Ovary (tissue), 9 donors: ENCODE measurements around the gene ACP5. TPM values are rescaled to one million over a fixed set of nuclear protein-coding genes. Genes with fewer than 3 reads are reported as not detected.

Experiments used
- DNase-seq, 5 donors: peaks; one replicate each; pipeline ENCODE4 v3.0.0-alpha.2; 2019 to 2020
- H3K27ac ChIP-seq, 2 donors: fragments of 200-600 bp; one replicate each; pipeline versions ENCODE4 v1.5.1 to v1.8.0; 2019 to 2022
- H3K27me3 ChIP-seq: fragments of 200-600 bp; one replicate; pipeline ENCODE4 v1.8.0; 2022
- H3K36me3 ChIP-seq: fragments of 200-600 bp; sonication (generic); one replicate; pipeline ENCODE4 v1.5.1; 2019
- H3K4me1 ChIP-seq: one replicate; pipeline ENCODE4 v1.8.1; 2013; ENCODE audit warnings: mild to moderate bottlenecking, moderate library complexity; ENCODE audit not compliant: insufficient read depth
- H3K4me3 ChIP-seq: fragments of 200-600 bp; sonication (generic); one replicate; pipeline ENCODE4 v1.5.1; 2017
- H3K9me3 ChIP-seq, 2 donors: fragments of 200-600 bp in 1 of 2; sonication (generic) in 1 of 2; one replicate each; pipeline versions ENCODE4 v1.5.1 to v1.8.1; 2013 to 2019; ENCODE audit warnings: mild to moderate bottlenecking in 1 of 2, moderate library complexity in 1 of 2
- CTCF ChIP-seq, 3 donors: fragments of 450-650 bp in 2 of 3; fragments of 200-600 bp in 1 of 3; IDR thresholded peaks; one replicate each; pipeline versions ENCODE4 v1.5.1 to v1.8.0; 2016 to 2022; ENCODE audit warnings: antibody characterized with exemption in 3 of 3, mild to moderate bottlenecking in 1 of 3
- EP300 ChIP-seq: sonication (generic); formaldehyde crosslinking; IDR thresholded peaks from one replicate; pipeline ENCODE4 v1.6.1; 2017; ENCODE audit warnings: antibody characterized with exemption
- POLR2A ChIP-seq: fragments of 450-650 bp; IDR thresholded peaks from one replicate; pipeline ENCODE4 v1.6.1; 2017; ENCODE audit warnings: antibody characterized with exemption, mild to moderate bottlenecking, moderate library complexity
- WGBS, 3 donors: extraction: QIAGEN DNeasy Blood & Tissue Kit in 1 of 3; methylation state at CpG; one replicate each; pipeline versions ENCODE4 v1.1.5 to v1.1.7; 2013 to 2017; 5-methylcytosine and 5-hydroxymethylcytosine counted together
- intact Hi-C, 4 donors: fragments of 100-400 bp; cut with DNase I; formaldehyde crosslinking; loops; one replicate each; pipeline versions ENCODE4 v1.11.0 to v1.15.1; 2022 to 2023
- polyA plus RNA-seq, 2 donors: library from polyadenylated mRNA; stranded (reverse); fragments of 200-250 nt in 1 of 2; fragments of 350-450 nt in 1 of 2; fragmentation: Illumina TruSeq in 1 of 2; extraction: RNeasy Lipid Tissue Mini Kit (QIAGEN cat#74804) in 1 of 2; gene quantifications; one replicate each; pipeline ENCODE4 v1.2.3, GENCODE V29; 2013 to 2014
- total RNA-seq, 7 donors: library from RNA; depleted of rRNA in 2 of 7; stranded (reverse); fragments of >200 nt in 2 of 7; fragmentation: NEBNext Ultra II Directional in 3 of 7; extraction: Animal tissue kit (Norgen Biotek cat#: 25700) in 3 of 7; gene quantifications; one replicate each; pipeline versions ENCODE4 v1.1.0 to v1.2.4, GENCODE V29; 2016 to 2023
- donor health status: DM: no; HTN: no; CAD: no; lungs with moderate emphysema.
- donor health status: DM: no; HTN: no; CAD: no.
- donor health status: Bipolar disorder and iron deficiency.
- donor health status: DM: yes; HTN: yes; CAD: no.
- donor health status: DM: no; HTN: no; CAD: no.
- donor health status: DM: yes; HTN: yes; CAD: no.

Gene ACP5
- total and polyA plus RNA-seq, 9 donors, result 7.9 to 66.9 (median 17.9) TPM

- intact Hi-C loops, result no loop called here
- Histone ChIP-seq H3K4me3 (no peak overlapping the region), H3K27me3 (no peaks in the 10 kb centered on the region), H3K4me1 (peaks cover 1% of the 10 kb centered on the region), H3K9me3 (no peaks in the 10 kb centered on the region), H3K36me3 (no peaks in the 10 kb centered on the region), H3K27ac (no peak overlapping the region)
- TF ChIP-seq EP300 (no peak), CTCF (IDR thresholded peaks at IDR 0.05) (no peak), POLR2A (no peak)
- WGBS, 3 donors, result 69 to 90% (median 85%) methylated on average over 4 of the region's 4 CpGs
- no peak for DNase-seq
Observed at GRCh38 chr19:11620553-11620952, 43.1 kb upstream of the ACP5 start.

- TF ChIP-seq EP300 (no peak), POLR2A (no peak), CTCF (IDR thresholded peaks at IDR 0.05) (no peak)
- no peaks in the 10 kb centered on the region for H3K27me3 ChIP-seq
- no peaks in the 10 kb centered on the region for H3K4me1 ChIP-seq
- WGBS, 3 donors, result 98 to 99% (median 98%) methylated on average over 19 of the region's 19 CpGs
- intact Hi-C loops, result no loop called here
- no peaks in the 10 kb centered on the region for H3K9me3 ChIP-seq
- H3K36me3 ChIP-seq, result no peaks in the 10 kb centered on the region
- no peak overlapping the region for H3K27ac ChIP-seq
- DNase-seq, result no peak
- H3K4me3 ChIP-seq, result no peak overlapping the region
Observed at GRCh38 chr19:11617180-11618062, 40.0 kb upstream of the ACP5 start.

GRCh38 chr19:11612816-11613511 lies 35.5 kb upstream of the ACP5 start:
- no peak for TF ChIP-seq POLR2A
- TF ChIP-seq EP300, result no peak
- TF ChIP-seq CTCF (IDR thresholded peaks at IDR 0.05), result no peak
- WGBS, 3 donors, result 96 to 99% (median 97%) methylated on average over 5 of the region's 5 CpGs
- Histone ChIP-seq H3K36me3 (no peaks in the 10 kb centered on the region), H3K9me3 (no peaks in the 10 kb centered on the region), H3K4me1 (no peaks in the 10 kb centered on the region), H3K4me3 (no peak overlapping the region), H3K27ac (no peak overlapping the region), H3K27me3 (no peaks in the 10 kb centered on the region)
- no peak for DNase-seq
- intact Hi-C loops, result no loop called here

- intact Hi-C loops, result no loop called here
- Histone ChIP-seq H3K9me3 (no peaks in the 10 kb centered on the region), H3K27ac (no peak overlapping the region), H3K27me3 (no peaks in the 10 kb centered on the region), H3K36me3 (no peaks in the 10 kb centered on the region), H3K4me1 (no peaks in the 10 kb centered on the region), H3K4me3 (no peak overlapping the region)
- TF ChIP-seq CTCF (IDR thresholded peaks at IDR 0.05), result no peak
- no peak for TF ChIP-seq POLR2A
- TF ChIP-seq EP300, result no peak
- no peak for DNase-seq
- WGBS, 3 donors, result 89 to 100% (median 95%) methylated on average over 1 of the region's 1 CpG
Observed at GRCh38 chr19:11611730-11612129, 34.3 kb upstream of the ACP5 start.
